ENCODE results near the gene SVIL.
"Not testable (repeated sequence)": the region's sequence is repeated elsewhere in the genome, so short reads cannot be mapped to it uniquely, and the experiment has no call there.

Gene SVIL

GRCh38 chr10:29578457-29578856 is 56.3 kb downstream of the SVIL start:
- no peak for DNase-seq (ENCODE audit: low read depth in 2 of 2, low spot score in 1 of 2)

GRCh38 chr10:29576681-29577080 is 58.1 kb downstream of the SVIL start:
- DNase-seq (ENCODE audit: low read depth in 2 of 2, low spot score in 1 of 2) = no peak

DNA sequence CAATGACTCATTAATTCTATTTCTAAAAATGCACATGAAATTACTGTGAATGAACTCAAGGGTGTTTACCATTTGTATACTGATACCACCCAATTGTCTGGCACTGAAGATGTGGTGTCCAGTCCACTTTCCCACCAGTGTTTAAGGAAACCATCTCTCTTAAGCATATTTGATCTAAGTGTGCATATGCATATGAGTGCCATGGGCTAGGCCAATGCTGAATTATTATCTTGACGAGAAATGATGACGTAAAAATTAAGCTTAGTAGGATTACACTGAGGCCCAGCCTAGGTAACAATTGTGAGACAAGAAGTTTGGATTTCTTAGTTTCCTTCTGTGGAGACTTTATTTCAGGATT is 59.7 kb downstream of the SVIL start:
- DNase-seq (ENCODE audit: low read depth in 2 of 2, low spot score in 1 of 2) = no peak

DNA sequence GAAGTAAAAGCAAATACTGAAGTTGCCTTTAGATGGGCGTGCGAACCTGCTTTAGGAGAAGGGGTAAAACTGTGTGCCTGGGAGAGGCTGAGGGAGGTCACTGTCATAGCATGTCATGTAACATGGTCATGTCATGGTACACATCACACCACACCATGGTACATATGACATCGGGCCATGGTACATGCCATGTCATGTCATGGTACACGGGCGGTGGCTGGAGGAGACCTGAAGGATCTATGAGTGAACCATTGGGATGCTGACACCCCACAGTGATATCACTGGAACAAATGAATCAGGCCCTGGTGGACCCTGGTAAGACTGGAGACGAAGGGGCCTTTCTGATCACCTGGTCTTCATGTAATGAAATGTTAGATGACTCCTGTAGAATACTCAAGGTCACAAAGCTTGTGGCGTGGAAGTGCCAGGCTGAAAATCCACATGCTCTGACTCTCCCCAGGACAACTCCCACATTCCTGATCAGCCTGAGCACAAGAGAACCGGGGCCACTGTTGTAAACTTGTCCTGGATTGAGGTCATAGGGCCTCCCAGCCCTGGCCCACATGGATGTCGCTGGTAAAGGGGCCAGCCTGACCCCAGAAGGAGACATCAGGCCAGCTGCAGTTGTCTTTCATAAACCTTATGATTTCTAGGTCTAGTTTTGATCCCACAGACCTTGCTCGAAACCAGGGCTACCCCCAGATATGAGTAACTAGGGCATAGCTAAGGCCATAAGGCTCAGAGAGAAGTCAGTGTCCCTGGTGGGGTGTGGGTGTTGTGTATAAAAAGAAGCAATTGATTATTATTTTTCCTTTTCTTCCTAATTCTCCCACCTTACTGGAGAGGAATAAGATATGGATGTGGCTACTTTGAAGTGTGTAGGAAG is 60.3 kb downstream of the SVIL start:
- DNase-seq (ENCODE audit: low read depth in 2 of 2, low spot score in 1 of 2) = not testable (repeated sequence)

DNA sequence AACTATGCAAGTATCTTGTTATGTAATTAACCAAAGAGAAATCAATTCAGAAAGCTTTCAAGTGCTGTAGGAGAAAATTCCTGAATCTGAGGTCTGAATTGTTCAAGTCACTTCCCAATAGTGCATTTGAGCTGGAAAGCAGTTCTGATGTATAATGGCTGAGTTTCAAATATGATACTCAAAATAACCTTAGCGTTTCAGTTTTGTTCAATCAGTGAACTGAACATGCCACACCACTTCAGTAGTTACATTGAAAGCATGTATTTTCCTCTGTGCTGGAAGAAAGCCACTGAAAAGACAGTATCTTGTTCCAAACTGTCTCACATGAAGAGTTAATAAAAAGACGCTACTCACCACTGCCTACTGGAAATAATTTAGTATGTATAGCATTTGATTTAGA is 64.5 kb downstream of the SVIL start:
- not testable (repeated sequence) for DNase-seq (ENCODE audit: low read depth in 2 of 2, low spot score in 1 of 2)

- no peak for DNase-seq (ENCODE audit: low read depth in 2 of 2, low spot score in 1 of 2)
These were observed 65.0 kb downstream of the SVIL start for GRCh38 chr10:29569795-29570194.

DNA sequence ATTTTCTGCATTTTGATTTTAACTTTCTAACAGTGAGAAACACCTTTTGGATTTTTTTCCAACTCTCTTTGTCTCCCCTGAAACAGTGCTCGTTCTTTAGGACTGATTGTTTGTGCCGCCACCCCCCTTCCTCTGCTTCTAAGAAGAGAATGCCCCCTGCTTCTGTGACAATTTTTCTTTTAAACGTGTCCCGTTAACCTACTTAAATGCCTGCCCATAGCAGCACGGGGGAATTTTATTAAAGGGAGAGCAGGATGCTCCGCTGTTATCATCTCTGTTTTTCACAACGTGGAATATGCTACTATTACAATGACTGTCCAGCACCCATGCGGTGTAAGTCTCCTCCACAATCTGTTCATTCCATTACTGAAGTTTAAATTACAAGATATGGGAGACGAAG is 67.8 kb downstream of the SVIL start:
- no peak for DNase-seq (ENCODE audit: low read depth in 2 of 2, low spot score in 1 of 2)

DNA sequence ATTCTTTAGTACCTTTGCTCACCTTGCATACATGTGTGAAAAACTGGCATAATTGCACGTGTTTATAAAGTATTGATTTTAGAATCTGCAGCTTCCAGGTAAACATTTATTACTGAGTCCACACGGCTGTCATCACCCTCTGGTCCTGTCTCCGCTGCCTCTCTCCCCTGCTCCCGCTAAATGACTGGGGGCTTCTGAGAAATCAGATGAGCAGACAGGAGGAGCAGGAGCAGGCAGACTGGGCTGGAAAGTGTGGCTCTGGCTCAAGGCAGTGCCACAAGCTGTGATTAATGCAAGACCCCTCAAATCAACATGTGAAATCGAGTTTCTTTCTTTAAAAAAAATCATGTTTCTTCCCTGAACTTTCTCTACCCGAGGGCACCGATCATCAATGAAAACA is 68.6 kb downstream of the SVIL start:
- not testable (repeated sequence) for DNase-seq (ENCODE audit: low read depth in 2 of 2, low spot score in 1 of 2)

GRCh38 chr10:29563420-29564035 is 71.2 kb downstream of the SVIL start:
- no peak for DNase-seq (ENCODE audit: low read depth in 2 of 2, low spot score in 1 of 2)

- not testable (repeated sequence) for DNase-seq (ENCODE audit: low read depth in 2 of 2, low spot score in 1 of 2)
These were observed 71.8 kb downstream of the SVIL start for GRCh38 chr10:29563006-29563405.

DNA sequence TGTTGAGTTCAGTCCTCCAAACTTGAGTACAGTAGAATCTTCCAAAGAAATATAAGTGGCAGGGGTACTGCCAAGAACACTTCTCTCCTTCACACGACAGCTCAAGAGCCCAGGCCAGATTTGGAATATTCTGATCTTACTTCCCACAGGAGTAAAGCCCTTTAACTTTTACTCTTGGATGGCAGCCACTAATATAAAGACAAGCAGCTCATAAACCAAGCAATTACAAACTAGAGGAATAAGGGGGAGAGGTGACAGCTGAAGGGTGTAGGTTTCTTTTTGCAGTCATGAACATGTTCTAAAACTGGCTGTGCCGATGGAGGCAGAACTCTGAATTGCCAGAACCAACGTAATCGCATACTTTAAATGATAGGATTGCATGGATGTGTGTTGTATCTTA is 74.8 kb downstream of the SVIL start:
- DNase-seq (ENCODE audit: low read depth in 2 of 2, low spot score in 1 of 2) = no peak

DNA sequence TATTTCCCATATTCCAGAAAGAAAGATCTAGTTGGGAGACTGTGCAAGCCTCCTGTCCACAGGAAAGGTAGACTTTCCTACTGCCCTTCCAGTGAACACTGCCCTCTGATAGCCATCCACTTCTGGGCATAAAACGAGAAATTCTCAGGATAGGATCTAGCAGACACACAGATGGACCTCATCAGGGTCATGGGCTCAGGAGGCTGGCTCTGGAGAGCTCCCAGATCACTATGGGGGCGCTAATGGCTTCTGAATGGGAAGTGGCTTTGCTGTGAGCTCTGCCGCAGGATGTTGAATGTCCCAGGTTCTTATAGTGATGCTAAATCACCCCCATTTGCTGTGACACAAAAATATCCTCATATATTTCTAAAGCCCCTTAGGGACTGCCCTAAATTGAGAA is 77.1 kb downstream of the SVIL start:
- DNase-seq (ENCODE audit: low read depth in 2 of 2, low spot score in 1 of 2) = no peak

- DNase-seq (ENCODE audit: low read depth in 2 of 2, low spot score in 1 of 2) = no peak
These were observed 78.9 kb downstream of the SVIL start for GRCh38 chr10:29555746-29556481.

DNA sequence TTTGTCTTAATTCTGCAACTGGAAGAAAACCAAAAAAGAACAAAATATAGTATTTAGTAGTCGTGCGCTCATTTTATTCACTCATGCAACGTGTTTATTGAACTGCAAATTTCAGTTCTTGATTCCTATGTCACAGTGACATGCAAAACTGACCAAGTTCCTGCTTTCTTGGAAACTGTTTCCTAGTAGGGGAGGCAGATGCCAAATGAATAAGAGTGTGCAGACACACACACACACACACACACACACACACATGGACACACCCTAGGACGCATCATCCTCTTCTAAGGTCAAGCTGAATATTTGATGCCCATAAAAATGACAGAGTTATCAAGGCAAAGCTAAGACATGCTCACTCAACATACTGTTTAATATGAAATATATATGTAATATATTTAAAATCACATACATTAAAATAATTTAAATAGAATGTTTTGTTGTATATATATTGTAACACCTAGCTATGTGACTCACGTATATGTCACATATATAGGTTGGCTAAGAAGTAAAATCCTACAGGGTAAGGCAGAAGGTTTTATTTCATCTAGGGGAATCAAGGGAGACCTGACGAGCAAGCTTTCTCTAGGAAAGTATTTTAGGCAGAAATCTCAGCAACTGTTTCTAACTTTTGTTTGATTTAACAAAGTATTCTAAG is 79.6 kb downstream of the SVIL start:
- DNase-seq (ENCODE audit: low read depth in 2 of 2, low spot score in 1 of 2) = no peak

DNA sequence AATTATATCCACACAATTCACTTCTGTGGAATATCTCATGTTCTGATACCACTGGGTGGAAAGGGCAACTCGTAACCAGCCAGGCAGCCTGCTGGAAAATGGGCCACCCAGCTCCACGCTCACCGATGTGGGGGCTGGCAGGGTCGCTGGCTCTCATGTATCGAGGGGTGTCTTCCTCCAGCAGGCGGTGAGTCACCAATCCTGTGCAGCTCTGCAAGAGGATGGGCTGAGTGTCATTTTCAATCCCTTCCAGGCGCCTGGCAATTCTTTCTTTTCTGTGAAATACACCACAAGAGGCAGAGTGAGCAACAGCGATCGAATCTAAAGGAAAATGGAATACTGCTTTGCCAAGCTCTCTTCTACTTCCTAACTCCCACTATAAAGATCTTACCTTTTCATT is 80.1 kb downstream of the SVIL start:
- DNase-seq (ENCODE audit: low read depth in 2 of 2, low spot score in 1 of 2) = no peak

DNA sequence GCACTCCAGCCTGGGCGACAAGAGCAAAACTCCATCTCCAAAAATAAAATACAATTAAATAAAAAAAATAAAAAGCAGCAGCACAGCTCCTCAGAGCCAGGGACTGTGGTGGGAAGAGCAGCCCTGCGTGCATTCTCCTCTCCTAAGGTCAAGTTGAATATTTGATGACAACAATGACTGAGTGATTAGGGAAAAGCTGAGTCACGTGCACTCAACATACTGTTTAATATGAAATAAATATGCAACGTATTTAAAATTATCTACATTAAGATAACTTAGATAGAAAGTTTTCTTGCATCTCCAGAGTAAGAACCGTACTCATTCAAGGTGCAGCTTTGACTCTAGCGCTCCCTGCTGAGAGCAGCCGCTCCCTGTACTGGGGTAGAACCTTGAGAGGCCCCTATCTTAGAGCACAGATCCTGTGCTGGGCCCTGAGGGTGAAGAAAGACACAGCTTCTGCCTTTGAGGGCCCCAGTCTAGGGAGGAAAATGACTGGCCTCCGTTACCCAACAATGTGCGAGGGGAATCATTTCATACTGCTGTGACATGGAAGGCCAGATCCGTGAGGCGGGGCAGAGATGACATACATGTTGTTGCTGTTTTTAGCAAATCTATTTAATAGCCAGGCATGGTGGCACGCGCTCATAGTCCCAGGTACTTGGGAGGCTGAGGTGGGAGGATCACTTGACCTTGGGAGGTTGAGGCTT is 81.1 kb downstream of the SVIL start:
- DNase-seq (ENCODE audit: low read depth in 2 of 2, low spot score in 1 of 2) = no peak

DNA sequence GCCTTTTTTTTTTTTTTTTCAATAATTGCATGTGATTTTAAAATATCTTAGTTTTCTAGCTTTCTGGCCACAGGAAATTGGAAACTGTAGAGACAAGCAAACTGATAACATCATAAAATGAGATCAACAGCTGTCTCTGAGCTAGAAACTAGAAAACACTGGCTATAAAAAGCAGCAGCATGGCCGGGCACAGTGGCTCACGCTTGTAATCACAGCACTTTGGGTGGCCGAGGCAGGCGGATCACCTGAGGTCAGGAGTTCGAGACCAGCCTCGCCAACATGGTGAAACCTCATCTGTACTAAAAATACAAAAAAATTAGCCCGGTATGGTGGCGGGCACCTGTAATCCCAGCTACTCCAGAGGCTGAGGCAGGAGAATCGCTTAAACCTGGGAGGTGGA is 81.7 kb downstream of the SVIL start:
- DNase-seq (ENCODE audit: low read depth in 2 of 2, low spot score in 1 of 2) = not testable (repeated sequence)

DNA sequence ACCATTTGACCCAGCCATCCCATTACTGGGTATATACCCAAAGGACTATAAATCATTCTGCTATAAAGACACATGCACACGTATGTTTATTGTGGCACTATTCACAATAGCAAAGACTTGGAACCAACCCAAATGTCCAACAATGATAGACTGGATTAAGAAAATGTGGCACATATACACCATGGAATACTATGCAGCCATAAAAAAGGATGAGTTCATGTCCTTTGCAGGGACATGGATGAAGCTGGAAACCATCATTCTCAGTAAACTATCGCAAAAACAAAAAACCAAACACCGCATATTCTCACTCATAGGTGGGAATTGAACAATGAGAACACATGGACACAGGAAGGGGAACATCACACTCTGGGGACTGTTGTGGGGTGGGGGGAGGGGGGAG is 85.3 kb downstream of the SVIL start:
- not testable (repeated sequence) for DNase-seq (ENCODE audit: low read depth in 2 of 2, low spot score in 1 of 2)

GRCh38 chr10:29546773-29547313 is 87.9 kb downstream of the SVIL start:
- DNase-seq (ENCODE audit: low read depth in 2 of 2, low spot score in 1 of 2) = no peak

DNA sequence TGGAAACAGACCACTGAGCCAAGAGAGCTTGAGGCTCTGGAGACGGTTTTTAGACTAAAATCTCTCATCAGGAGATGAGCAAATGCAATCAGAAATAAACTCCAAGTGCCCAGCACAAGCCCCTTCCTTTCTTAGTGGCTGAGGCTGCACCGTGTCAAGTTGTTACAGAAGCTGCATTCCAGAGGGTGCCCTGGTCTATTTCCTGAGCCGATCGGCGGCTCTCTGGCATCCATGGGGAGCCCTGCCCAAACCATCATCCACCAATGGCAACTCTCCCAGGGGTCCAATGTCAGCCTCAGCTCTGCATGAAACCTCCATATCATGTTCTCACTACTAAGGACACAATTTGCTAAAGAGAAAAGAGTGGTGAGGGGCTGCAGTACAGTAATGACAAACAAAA is 89.6 kb downstream of the SVIL start:
- no peak for DNase-seq (ENCODE audit: low read depth in 2 of 2, low spot score in 1 of 2)

DNA sequence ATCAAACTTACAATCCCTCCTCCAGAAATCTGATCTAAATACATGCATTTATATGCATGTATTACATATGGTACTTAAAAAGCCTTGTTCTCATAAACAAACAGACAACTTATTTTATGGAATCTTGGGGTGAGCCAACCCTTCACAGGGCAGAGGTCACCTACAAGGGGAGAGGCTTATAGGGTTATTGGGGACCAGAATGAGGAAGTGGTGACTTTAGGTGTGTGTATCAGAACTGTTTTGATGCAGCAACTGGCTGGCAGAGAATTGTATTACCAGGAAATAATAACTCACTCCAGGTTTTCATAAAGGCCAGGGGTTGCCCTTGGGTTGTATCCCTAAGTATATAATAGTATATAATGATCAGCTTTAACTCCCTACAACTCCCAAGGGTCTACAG is 91.1 kb downstream of the SVIL start:
- DNase-seq (ENCODE audit: low read depth in 2 of 2, low spot score in 1 of 2) = no peak
